Measurements from ENCODE around the gene TPRKB.
"Not testable (repeated sequence)": the region's sequence is repeated elsewhere in the genome, so short reads cannot be mapped to it uniquely, and the experiment has no call there.

The TPRKB gene

GRCh38 chr2:73759285-73759764 is 22.2 kb upstream of the TPRKB start:
- H3K27ac ChIP-seq = no peak overlapping the region

GRCh38 chr2:73754332-73754731 is 17.2 kb upstream of the TPRKB start:
- not testable (repeated sequence) for H3K27ac ChIP-seq

More at GRCh38 chr2:73759285-73759764, 22.2 kb upstream of the TPRKB start:
- TF ChIP-seq, protein P1, sequence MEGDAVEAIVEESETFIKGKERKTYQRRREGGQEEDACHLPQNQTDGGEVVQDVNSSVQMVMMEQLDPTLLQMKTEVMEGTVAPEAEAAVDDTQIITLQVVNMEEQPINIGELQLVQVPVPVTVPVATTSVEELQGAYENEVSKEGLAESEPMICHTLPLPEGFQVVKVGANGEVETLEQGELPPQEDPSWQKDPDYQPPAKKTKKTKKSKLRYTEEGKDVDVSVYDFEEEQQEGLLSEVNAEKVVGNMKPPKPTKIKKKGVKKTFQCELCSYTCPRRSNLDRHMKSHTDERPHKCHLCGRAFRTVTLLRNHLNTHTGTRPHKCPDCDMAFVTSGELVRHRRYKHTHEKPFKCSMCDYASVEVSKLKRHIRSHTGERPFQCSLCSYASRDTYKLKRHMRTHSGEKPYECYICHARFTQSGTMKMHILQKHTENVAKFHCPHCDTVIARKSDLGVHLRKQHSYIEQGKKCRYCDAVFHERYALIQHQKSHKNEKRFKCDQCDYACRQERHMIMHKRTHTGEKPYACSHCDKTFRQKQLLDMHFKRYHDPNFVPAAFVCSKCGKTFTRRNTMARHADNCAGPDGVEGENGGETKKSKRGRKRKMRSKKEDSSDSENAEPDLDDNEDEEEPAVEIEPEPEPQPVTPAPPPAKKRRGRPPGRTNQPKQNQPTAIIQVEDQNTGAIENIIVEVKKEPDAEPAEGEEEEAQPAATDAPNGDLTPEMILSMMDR (conservative IDR thresholded peaks at IDR 0.05) = no peak

DNA sequence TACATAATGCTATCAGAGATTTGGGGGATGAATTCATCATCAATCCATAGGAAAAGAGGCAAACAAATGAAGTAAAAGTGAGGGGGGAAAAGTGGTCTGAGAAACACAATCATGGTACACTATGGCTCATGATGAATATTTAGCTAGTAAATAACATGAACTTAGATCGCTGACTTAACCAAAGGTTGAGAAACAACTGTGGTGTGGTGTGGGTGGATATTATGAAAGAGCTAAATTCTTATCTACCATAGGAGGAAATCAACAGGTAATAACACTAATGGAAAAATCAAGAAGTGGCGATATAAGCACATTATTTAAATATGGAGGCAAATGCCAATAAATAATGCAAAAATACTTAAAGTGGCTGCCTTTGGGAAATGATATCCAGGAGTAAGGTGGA is 12.2 kb upstream of the TPRKB start:
- TF ChIP-seq, protein P1 (conservative IDR thresholded peaks at IDR 0.05) = no peak
- H3K27ac ChIP-seq = no peak overlapping the region

GRCh38 chr2:73746877-73747208 is 9.7 kb upstream of the TPRKB start:
- TF ChIP-seq, protein P1 (conservative IDR thresholded peaks at IDR 0.05) = no peak
- H3K27ac ChIP-seq = no peak overlapping the region

DNA sequence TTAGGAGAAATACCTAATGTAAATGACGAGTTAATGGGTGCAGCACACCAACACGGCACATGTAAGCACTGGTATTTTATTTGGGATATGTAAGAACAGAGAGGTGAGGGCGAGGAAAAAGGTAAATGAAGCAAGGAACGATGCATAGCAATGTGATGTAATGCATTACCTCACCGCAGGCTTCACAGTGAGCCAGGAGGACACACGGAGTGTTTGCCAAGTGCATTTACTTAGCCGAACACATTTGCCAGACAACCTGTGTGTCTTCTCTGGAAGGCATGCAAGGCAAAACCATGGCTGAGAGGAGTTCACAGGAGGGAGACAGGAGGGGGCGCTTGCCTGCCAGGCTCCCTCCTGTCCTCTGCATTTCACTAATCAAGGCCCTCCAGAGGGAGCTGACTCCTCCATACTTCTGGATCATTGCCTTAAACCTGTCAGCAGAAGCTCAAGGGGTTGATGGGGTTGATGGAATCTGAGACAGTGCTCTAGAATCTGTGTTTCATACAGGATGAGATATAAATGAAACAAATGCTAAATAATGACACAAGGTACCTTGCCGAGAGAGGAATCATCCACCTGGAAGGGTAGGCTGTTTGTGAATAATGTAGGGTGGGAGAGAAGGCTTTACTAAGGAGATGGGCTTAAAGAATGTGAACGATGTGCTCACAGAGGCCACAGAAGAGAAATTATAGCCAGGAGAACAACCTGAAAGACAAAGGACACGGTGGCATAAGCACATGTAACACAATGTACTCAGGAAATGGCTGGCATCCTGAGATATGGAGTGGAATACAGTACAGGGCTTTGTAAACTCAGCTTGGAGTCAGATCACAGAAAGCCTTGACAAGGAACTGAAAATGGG is 9.1 kb upstream of the TPRKB start:
- TF ChIP-seq, protein P1 (conservative IDR thresholded peaks at IDR 0.05) = no peak
- no peak overlapping the region for H3K27ac ChIP-seq

GRCh38 chr2:73740767-73741166 is 3.6 kb upstream of the TPRKB start:
- TF ChIP-seq, protein P1 (conservative IDR thresholded peaks at IDR 0.05) = no peak
- no peak overlapping the region for H3K27ac ChIP-seq

DNA sequence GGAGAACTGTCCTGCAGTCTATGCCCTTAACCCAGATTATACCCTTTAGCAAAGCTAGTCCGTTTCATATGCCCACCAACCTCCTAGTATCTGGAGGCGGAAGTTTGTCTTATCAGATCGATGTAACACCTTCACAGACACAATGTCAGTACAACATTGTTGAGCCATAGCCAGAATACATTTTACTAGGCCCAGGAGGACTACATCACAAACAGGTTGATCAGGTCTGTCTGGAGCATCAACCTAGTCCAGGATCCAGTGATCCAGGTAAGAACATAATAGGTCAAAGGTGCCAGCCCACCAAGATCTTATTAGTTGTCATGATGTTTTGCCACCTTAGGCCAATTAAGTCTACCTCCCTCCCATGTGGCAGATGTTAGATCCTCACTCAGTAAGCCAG is 2.0 kb upstream of the TPRKB start:
- H3K27ac ChIP-seq = peak overlapping the region; percentile 52
- TF ChIP-seq, protein P1 (conservative IDR thresholded peaks at IDR 0.05) = no peak

DNA sequence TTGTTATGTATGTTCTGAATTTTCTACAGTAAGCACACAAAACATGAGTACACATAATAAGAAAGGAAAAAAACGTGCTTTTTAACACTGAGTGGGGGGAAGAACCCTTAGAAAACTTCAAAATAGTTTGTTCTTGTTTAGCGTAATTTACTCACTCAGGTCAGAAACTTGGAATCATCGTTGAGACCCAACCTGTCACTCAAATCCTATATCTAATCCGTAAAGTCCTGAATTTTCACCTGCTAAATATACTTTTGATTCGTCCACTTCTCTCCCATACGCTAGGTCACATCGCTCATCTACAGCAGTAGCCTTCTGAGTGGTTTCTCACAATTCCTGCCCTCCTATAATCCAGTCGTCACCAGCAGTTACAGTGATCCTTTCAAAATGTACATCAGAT is 767 bp downstream of the TPRKB start:
- peak overlapping the region; percentile 73 for H3K27ac ChIP-seq

More for the DNA sequence above, 767 bp downstream of the TPRKB start:
- TF ChIP-seq, protein P1 (conservative IDR thresholded peaks at IDR 0.05) = no peak
